Ishikawa (cell line): Measurements from ENCODE around the gene PIM3.

Experiments
- EGR1 ChIP-seq: IDR thresholded peaks from 2 replicates; pipeline ENCODE4 v1.6.1; 2012
- MAX ChIP-seq: IDR thresholded peaks from 2 replicates; pipeline ENCODE4 v1.6.1; 2012

- no peak for TF ChIP-seq MAX
- no peak for TF ChIP-seq EGR1
Observed at GRCh38 chr22:49953680-49954344, 6.8 kb upstream of the PIM3 start.
